CD4-positive, alpha-beta memory T cell (primary cell): Measurements from ENCODE around the gene TPX2. TPM values are rescaled to one million over a fixed set of nuclear protein-coding genes. Genes with fewer than 3 reads are reported as not detected.

Experiments
- CTCF ChIA-PET: fragments of 350-600 bp; sonication (Branson Sonifier 250); formaldehyde crosslinking; loops from one replicate; lab custom pipeline; 2021; ENCODE audit warnings: inconsistent platforms; ENCODE audit not compliant: partially characterized antibody; lab: Charles Lee
- POLR2A ChIA-PET: fragments of 350-600 bp; sonication (Branson Sonifier 250); formaldehyde crosslinking; loops from one replicate; lab custom pipeline; 2021; ENCODE audit not compliant: partially characterized antibody; lab: Charles Lee
- DNase-seq, 5 donors: peaks; one replicate each; pipeline versions ENCODE4 v3.0.0 to v3.0.0-alpha.2; 2020 to 2022; ENCODE audit warnings: mixed read lengths in 1 of 5
- H3K27ac ChIP-seq: one replicate; pipeline ENCODE4 v1.7.0; 2013; ENCODE audit warnings: low read depth, low read length
- H3K27me3 ChIP-seq: 2 replicates; pipeline ENCODE4 v1.7.0; 2013; ENCODE audit warnings: mild to moderate bottlenecking, low read length, moderate library complexity; ENCODE audit not compliant: insufficient read depth
- H3K36me3 ChIP-seq: 2 replicates; pipeline ENCODE4 v1.7.0; 2013; ENCODE audit warnings: mild to moderate bottlenecking, low read length, moderate library complexity; ENCODE audit not compliant: insufficient read depth
- H3K4me1 ChIP-seq: 2 replicates; pipeline ENCODE4 v1.7.0; 2013; ENCODE audit warnings: mild to moderate bottlenecking, low read length, moderate library complexity; ENCODE audit not compliant: insufficient read depth
- H3K4me3 ChIP-seq, 2 donors: one replicate each; pipeline ENCODE4 v1.7.0; 2013; ENCODE audit warnings: low read length in 2 of 2, mild to moderate bottlenecking in 1 of 2
- H3K9me3 ChIP-seq, 2 donors: one replicate each; pipeline ENCODE4 v1.7.0; 2013; ENCODE audit warnings: low read length in 2 of 2, control low read depth in 1 of 2; ENCODE audit not compliant: control insufficient read depth in 1 of 2
- H3K27ac Mint-ChIP-seq, 7 donors: one replicate each; pipeline ENCODE4 v1.8.0; 2020 to 2021; ENCODE audit warnings: mixed read lengths in 7 of 7, mild to moderate bottlenecking in 6 of 7, inconsistent platforms in 3 of 7, moderate library complexity in 3 of 7
- H3K27me3 Mint-ChIP-seq, 2 donors: one replicate each; pipeline ENCODE4 v1.8.0; 2020 to 2021; ENCODE audit warnings: mixed read lengths in 2 of 2
- H3K36me3 Mint-ChIP-seq, 2 donors: one replicate each; pipeline ENCODE4 v1.8.0; 2020 to 2021; ENCODE audit warnings: mixed read lengths in 2 of 2, inconsistent platforms in 1 of 2, mild to moderate bottlenecking in 1 of 2
- H3K4me1 Mint-ChIP-seq, 4 donors: one replicate each; pipeline ENCODE4 v1.8.0; 2020 to 2021; ENCODE audit warnings: mixed read lengths in 4 of 4, mild to moderate bottlenecking in 1 of 4
- H3K4me3 Mint-ChIP-seq, 8 donors: one replicate each; pipeline ENCODE4 v1.8.0; 2020 to 2021; ENCODE audit warnings: mixed read lengths in 8 of 8, mild to moderate bottlenecking in 7 of 8, moderate library complexity in 6 of 8, inconsistent platforms in 3 of 8
- H3K9me3 Mint-ChIP-seq, 8 donors: one replicate each; pipeline ENCODE4 v1.8.0; 2020 to 2021; ENCODE audit warnings: mixed read lengths in 8 of 8, mild to moderate bottlenecking in 5 of 8, inconsistent platforms in 3 of 8, moderate library complexity in 1 of 8
- intact Hi-C: fragments of 100-400 bp; cut with micrococcal nuclease; formaldehyde crosslinking; loops from one replicate; pipeline ENCODE4 v1.15.1; 2023
- polyA plus RNA-seq, 2 donors: library from polyadenylated mRNA; unstranded; fragments of 300-500 nt; fragmentation: Illumina TruSeq; gene quantifications; one replicate each; pipeline ENCODE4 v1.2.3, GENCODE V29; 2021
- total RNA-seq, 2 experiments: library from RNA; stranded (reverse); gene quantifications; one replicate each; pipeline ENCODE4 v1.2.3, GENCODE V29; 2021

TPX2 gene, protein sequence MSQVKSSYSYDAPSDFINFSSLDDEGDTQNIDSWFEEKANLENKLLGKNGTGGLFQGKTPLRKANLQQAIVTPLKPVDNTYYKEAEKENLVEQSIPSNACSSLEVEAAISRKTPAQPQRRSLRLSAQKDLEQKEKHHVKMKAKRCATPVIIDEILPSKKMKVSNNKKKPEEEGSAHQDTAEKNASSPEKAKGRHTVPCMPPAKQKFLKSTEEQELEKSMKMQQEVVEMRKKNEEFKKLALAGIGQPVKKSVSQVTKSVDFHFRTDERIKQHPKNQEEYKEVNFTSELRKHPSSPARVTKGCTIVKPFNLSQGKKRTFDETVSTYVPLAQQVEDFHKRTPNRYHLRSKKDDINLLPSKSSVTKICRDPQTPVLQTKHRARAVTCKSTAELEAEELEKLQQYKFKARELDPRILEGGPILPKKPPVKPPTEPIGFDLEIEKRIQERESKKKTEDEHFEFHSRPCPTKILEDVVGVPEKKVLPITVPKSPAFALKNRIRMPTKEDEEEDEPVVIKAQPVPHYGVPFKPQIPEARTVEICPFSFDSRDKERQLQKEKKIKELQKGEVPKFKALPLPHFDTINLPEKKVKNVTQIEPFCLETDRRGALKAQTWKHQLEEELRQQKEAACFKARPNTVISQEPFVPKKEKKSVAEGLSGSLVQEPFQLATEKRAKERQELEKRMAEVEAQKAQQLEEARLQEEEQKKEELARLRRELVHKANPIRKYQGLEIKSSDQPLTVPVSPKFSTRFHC
- total RNA-seq (under 1 TPM; 0.30 to 0.44 TPM), polyA plus RNA-seq (under 1 TPM; 0.76 to 0.85 TPM)

DNA sequence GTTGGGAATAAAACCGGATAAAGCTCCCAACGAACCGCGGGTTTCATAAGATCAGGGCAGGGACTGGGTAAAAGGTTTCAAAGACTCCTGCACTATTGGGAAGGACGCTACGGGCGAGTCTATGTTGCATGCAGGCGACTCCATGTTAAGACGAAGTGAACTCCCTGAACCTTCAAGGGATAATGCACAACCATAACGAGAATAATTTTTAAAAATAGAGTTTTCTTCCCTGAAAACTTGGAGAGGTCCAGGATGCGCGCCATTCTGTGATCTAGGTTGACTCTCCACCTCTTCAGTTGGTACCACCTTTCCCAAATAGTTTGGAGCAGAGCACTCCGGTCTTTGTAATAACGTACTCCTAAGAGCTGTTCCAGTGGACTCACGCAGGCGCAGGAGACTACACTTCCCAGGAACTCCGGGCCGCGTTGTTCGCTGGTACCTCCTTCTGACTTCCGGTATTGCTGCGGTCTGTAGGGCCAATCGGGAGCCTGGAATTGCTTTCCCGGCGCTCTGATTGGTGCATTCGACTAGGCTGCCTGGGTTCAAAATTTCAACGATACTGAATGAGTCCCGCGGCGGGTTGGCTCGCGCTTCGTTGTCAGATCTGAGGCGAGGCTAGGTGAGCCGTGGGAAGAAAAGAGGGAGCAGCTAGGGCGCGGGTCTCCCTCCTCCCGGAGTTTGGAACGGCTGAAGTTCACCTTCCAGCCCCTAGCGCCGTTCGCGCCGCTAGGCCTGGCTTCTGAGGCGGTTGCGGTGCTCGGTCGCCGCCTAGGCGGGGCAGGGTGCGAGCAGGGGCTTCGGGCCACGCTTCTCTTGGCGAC lies at the start of gene TPX2:
TPX2 (plus strand) TSS at position 562 of the 821 bp plus-strand sequence. CDS start 18,187 bp downstream, outside the sequence.
- H3K27ac ChIP-seq, result peak within 1 kb of the TSS; percentile 38
- no peaks in the 10 kb centered on the region for H3K36me3 Mint-ChIP-seq

DNA sequence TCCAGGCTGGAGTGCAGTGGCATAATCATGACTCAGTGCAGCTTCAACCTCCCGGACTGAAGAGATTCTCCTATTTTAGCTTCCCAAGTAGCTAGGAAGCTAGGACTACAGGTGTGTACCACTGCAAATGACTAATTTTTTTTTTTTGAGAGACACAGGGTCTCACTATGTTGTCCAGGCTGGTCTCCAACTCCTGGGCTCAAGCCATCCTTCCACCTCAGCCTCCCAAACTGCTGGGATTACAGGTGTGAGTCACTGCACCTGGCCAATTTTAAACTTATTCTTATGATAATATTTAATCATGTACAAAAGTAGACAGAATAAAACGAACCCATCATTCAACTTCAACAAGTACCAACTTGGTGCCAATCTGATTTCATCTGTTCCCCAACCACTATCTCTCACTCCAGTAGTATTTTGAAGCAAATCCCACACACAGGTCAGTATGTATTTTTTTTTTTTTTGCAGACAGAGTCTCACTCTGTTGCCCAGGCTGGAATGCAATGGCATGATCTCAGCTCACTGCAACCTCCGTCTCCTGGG lies 48.9 kb upstream of the TPX2 start:
- no peak for DNase-seq
- CTCF ChIA-PET, result interaction anchor here (0.5 to 2.1 kb wide), 2 partner anchors 16 to 29 kb away, joined by 5 to 8 read pairs; no protein-coding TSS in a partner anchor
- Histone ChIP-seq H3K4me3 (no peak overlapping the region), H3K9me3 (no peaks in the 10 kb centered on the region), H3K4me1 (peaks cover 77% of the 10 kb centered on the region), H3K27ac (no peak overlapping the region), H3K27me3 (no peaks in the 10 kb centered on the region), H3K36me3 (peaks cover 12% of the 10 kb centered on the region)
- peaks cover 39 to 41% of the 10 kb centered on the region in 2 donors for H3K36me3 Mint-ChIP-seq
- H3K27ac Mint-ChIP-seq, result peak overlapping the region in 4 of 7 donors; percentile 25 to 89 (median 71)
- no peaks in the 10 kb centered on the region for H3K9me3 Mint-ChIP-seq
- H3K4me1 Mint-ChIP-seq, result peaks cover 44 to 80% (median 57%) of the 10 kb centered on the region in 4 donors
- intact Hi-C loops, result no loop called here
- no peaks in the 10 kb centered on the region for H3K27me3 Mint-ChIP-seq
- POLR2A ChIA-PET, result interaction anchor here (0.6 kb wide), 2 partner anchors 10 to 101 kb away, joined by 3 read pairs; no protein-coding TSS in a partner anchor
- no peak overlapping the region for H3K4me3 Mint-ChIP-seq

More for the DNA sequence above, at the start of gene TPX2:
- intact Hi-C loops, result loop anchor here (1.0 kb wide), 1 partner anchor 16 kb away; no protein-coding TSS in a partner anchor
- Histone ChIP-seq H3K9me3 (no peaks in the 10 kb centered on the region), H3K4me3 (peak within 1 kb of the TSS; percentile 38 to 72), H3K36me3 (no peaks in the 10 kb centered on the region), H3K27me3 (no peaks in the 10 kb centered on the region), H3K4me1 (peaks cover 19% of the 10 kb centered on the region)
- no peaks in the 10 kb centered on the region for H3K27me3 Mint-ChIP-seq
- H3K27ac Mint-ChIP-seq, result no peak within 1 kb of the TSS
- ChIA-PET CTCF (interaction anchor here (1.0 to 2.7 kb wide), 4 partner anchors 10 to 77 kb away, joined by 3 to 29 read pairs (median 4); partner anchors contain the start of gene BCL2L1), POLR2A (interaction anchor here (0.6 to 2.5 kb wide), 6 partner anchors 15 to 77 kb away, joined by 3 to 16 read pairs (median 4); partner anchors contain the start of gene BCL2L1)
- peaks cover 0 to 4% (median 0%) of the 10 kb centered on the region in 4 donors for H3K4me1 Mint-ChIP-seq
- no peaks in the 10 kb centered on the region for H3K9me3 Mint-ChIP-seq
- no peak within 1 kb of the TSS for H3K4me3 Mint-ChIP-seq
- DNase-seq, result peak; percentile 72 to 75 (median 73)

DNA sequence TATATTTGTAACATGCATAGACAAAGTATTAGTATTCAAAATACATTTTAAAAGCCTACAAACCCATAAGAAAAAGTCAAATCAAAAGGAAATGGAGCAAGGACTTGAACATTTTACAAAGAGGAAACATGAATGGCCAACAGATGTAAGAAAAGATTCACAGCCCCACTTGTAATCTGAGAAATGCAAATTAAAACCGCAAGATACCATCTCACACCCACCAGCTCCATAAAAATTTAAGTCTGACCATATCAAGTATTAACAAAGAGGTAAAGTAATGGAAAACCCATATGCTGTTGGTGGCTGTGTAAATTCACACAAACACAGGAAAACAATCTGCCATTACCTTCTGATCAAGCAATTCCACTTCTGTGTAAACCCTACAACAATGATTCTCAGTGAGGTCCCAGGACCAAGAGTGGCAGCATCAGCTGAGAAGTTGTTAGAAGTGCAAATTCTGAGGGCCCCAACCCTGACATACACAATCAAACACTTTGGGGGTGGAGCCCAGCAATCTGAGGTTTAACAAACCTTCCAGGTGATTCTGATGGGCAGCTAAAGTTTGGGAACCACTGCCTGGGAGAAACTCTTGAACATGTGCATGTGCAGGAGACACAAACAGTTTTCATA lies 47.3 kb upstream of the TPX2 start:
- no peaks in the 10 kb centered on the region for H3K9me3 Mint-ChIP-seq
- Histone ChIP-seq H3K4me1 (peaks cover 75% of the 10 kb centered on the region), H3K27ac (no peak overlapping the region), H3K9me3 (no peaks in the 10 kb centered on the region), H3K27me3 (no peaks in the 10 kb centered on the region), H3K4me3 (no peak overlapping the region), H3K36me3 (peaks cover 12% of the 10 kb centered on the region)
- H3K27ac Mint-ChIP-seq, result peak overlapping the region in 6 of 7 donors; percentile 54 to 84 (median 70)
- POLR2A ChIA-PET, result interaction anchor here (0.9 to 1.2 kb wide), 3 partner anchors 9 to 32 kb away, joined by 3 read pairs; no protein-coding TSS in a partner anchor
- no peaks in the 10 kb centered on the region for H3K27me3 Mint-ChIP-seq
- intact Hi-C loops, result no loop called here
- H3K4me3 Mint-ChIP-seq, result peak overlapping the region in 3 of 8 donors; percentile 4 to 63 (median 14)
- CTCF ChIA-PET, result interaction anchor here (0.6 to 3.4 kb wide), 3 partner anchors 27 to 31 kb away, joined by 3 to 25 read pairs (median 8); partner anchors contain the start of gene BCL2L1
- peaks cover 32 to 34% of the 10 kb centered on the region in 2 donors for H3K36me3 Mint-ChIP-seq
- peaks cover 39 to 77% (median 55%) of the 10 kb centered on the region in 4 donors for H3K4me1 Mint-ChIP-seq
- DNase-seq, result no peak

GRCh38 chr20:31693402-31693801 lies 45.7 kb upstream of the TPX2 start:
- Mint-ChIP-seq H3K4me3 (no peak overlapping the region), H3K36me3 (peaks cover 26 to 27% of the 10 kb centered on the region in 2 donors), H3K27me3 (no peaks in the 10 kb centered on the region), H3K27ac (peak overlapping the region in 2 of 7 donors; percentile 68 to 79), H3K4me1 (peaks cover 34 to 74% (median 52%) of the 10 kb centered on the region in 4 donors), H3K9me3 (no peaks in the 10 kb centered on the region)
- Histone ChIP-seq H3K9me3 (no peaks in the 10 kb centered on the region), H3K4me1 (peaks cover 64% of the 10 kb centered on the region), H3K27me3 (no peaks in the 10 kb centered on the region), H3K27ac (no peak overlapping the region), H3K36me3 (peaks cover 7% of the 10 kb centered on the region), H3K4me3 (no peak overlapping the region)
- ChIA-PET CTCF (interaction anchor here (1.2 to 3.4 kb wide), 3 partner anchors 9 to 32 kb away, joined by 3 to 25 read pairs (median 4); partner anchors contain the start of gene BCL2L1), POLR2A (interaction anchor here (0.7 to 1.2 kb wide), 2 partner anchors 18 to 127 kb away, joined by 3 read pairs; no protein-coding TSS in a partner anchor)
- intact Hi-C loops, result no loop called here
- no peak for DNase-seq

- Histone ChIP-seq H3K4me3 (no peak overlapping the region), H3K27ac (no peak overlapping the region), H3K9me3 (no peaks in the 10 kb centered on the region), H3K4me1 (peaks cover 66% of the 10 kb centered on the region), H3K36me3 (peaks cover 7% of the 10 kb centered on the region), H3K27me3 (no peaks in the 10 kb centered on the region)
- CTCF ChIA-PET, result interaction anchor here (1.2 to 3.4 kb wide), 3 partner anchors 29 to 33 kb away, joined by 4 to 25 read pairs (median 15); partner anchors contain the start of gene BCL2L1
- H3K4me1 Mint-ChIP-seq, result peaks cover 34 to 75% (median 52%) of the 10 kb centered on the region in 4 donors
- intact Hi-C loops, result no loop called here
- no peak for DNase-seq
- no peaks in the 10 kb centered on the region for H3K27me3 Mint-ChIP-seq
- peaks cover 22 to 23% of the 10 kb centered on the region in 2 donors for H3K36me3 Mint-ChIP-seq
- no peaks in the 10 kb centered on the region for H3K9me3 Mint-ChIP-seq
- H3K4me3 Mint-ChIP-seq, result no peak overlapping the region
- POLR2A ChIA-PET, result interaction anchor here (1.2 kb wide), 1 partner anchor 19 kb away, joined by 3 read pairs; no protein-coding TSS in a partner anchor
- H3K27ac Mint-ChIP-seq, result peak overlapping the region; percentile 32 to 87 (median 69)
These were observed 45.0 kb upstream of the TPX2 start for GRCh38 chr20:31693987-31694661.
